ENCODE measurements around the gene UGT1A5.
"Not testable (repeated sequence)": the region's sequence is repeated elsewhere in the genome, so short reads cannot be mapped to it uniquely, and the experiment has no call there.

The UGT1A5 gene

DNA sequence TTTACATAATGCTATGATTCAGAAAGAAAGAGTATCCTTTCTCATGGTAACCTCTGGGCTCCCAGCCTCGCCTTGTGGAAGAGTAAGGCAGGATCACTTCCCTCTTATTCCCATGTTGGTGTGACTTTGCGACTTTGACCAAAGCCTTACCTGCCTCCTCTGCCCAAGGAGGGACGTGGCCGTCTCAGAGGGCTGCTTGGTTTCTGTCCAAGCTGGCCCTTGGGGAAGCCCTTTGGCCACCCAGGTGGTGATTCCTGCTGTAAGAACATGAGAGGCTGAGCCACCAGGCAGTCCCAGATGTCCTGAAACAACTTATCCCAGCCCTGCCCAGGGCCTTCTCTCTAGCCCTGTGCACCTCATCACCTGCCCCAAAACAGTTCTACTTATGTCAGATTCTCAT lies 14.0 kb upstream of the UGT1A5 start:
- DNase-seq = no peak

DNA sequence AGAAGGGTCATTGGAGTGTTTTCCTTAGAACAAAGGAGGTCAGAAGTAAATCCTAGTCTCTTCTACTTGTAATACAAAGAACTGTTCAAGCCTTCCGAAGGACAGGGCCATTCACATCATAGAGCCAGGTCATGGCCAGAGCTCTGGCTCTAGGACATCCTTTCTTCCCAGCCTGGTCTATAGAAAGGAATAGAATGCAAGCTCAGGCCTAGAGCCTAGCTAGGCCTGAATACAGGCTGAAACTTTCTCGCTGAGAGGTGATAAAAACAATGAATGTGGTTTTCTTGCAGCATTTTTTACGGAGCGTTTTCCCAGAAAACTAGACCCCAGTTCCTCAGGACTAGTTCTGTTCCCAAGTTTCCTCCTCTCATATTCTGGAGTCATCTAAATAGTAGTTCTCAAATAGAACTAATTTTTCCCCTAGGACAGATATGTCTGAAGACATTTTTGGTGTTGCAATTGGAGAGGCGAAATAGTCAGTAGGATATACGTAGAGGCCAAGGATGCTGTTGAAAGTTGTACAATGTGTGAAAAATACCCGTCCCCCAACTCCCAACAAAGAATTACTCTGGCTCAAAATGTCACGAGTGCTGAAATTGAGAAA lies 13.2 kb upstream of the UGT1A5 start:
- DNase-seq = no peak

DNA sequence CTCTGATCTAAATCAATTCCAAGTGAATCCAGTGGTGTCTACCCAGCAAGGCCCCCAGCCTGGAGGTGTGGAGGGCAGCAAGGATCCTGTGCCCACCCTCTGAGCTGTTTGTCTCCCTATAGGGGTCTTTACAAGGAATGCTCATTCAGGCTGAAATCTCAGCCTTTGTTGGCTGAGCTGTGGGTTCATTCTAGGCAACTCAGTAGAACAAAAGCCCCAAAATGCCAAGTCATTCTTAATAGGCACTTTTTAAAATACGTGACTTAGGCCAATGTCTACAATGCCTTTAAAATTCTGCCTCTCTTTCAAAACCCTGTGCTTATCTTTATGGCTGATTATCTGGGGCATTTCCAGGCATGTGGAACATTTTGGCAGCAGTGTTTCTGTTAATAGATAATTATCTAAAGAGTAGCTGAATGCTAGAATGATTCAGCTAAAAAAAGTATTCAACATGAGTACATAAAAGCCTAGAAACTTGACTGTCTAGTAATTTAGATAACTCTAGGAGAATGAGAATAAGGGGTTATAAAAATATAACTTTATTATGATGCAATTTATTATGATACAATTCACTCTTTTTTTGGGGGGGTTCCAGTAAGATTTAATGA lies 12.6 kb upstream of the UGT1A5 start:
- DNase-seq = no peak

DNA sequence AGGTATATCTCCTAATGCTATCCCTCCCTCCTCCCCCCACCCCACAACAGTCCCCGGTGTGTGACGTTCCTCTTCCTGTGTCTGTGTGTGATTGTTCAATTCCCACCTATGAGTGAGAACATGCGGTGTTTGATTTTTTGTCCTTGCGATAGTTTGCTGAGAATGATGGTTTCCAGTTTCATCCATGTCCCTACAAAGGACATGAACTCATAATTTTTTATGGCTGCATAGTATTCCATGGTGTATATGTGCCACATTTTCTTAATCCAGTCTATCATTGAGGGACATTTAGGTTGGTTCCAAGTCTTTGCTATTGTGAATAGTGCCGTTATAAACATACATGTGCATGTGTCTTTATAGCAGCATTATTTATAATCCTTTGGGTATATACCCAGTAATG lies 11.9 kb upstream of the UGT1A5 start:
- not testable (repeated sequence) for DNase-seq

DNA sequence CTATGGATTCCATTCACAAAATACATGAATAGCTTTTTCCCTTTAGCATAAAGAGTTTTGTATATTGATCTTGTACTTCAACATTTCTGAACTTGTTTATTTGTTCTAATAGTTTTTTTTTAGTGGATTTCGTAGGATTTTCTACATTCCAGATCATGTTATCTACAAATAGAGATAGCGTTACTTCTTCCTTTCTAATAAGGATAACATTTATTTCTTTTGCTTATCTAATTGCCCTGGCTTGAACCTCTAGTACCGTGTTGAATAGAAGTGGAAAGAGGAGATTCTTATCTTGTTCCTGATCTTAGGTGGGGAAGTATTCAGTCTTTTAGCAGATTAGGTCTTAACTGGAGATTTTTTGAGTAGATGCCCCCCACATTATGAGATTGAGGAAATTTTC lies 10.5 kb upstream of the UGT1A5 start:
- DNase-seq = no peak

DNA sequence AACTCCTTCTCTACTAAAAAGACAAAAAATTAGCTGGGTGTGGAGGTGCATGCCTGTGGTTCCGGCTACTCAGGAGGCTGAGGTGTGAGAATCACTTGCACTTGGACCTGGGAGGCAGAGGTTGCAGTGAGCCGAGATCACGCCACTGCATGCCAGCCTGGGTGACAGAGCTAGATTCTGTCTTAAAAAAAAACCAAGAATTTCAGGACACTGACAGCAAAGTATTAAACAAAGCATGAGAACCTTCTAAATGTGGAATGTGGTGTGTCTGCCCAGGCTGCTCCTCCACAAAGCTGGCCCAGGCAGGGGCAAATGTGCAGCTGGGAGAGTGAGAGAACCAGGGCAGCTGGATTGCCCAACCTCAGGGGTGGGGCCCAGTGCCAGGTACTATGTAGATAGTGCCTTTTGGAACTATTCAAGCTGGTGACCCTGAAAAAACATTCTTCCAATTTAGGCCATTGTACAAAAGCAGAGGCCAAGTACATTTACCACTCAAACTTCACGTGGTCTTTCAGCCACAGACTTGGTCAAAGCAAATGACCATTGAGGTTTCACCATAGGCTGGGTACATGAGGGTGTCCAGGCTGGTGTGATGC lies 6.7 kb upstream of the UGT1A5 start:
- DNase-seq = no peak

DNA sequence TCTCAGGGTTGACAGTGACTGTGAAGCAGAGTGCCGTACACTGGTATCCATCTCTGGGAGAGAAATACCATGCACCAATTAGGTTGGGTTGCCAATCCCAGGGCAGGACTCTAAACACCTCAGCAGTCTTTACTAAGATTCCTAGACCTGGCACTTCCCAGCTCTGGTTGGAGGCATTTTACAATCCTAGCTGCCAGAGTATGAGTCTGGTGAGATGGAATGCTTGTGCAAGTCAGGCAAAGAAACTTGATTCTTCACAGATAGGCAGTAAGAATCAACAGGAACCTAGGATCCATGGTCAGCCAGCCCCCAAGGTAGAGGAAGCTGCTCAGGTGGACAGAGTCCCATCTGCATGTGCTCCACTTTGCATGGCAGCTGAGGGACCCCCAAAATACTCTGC lies 6.0 kb upstream of the UGT1A5 start:
- DNase-seq = no peak

DNA sequence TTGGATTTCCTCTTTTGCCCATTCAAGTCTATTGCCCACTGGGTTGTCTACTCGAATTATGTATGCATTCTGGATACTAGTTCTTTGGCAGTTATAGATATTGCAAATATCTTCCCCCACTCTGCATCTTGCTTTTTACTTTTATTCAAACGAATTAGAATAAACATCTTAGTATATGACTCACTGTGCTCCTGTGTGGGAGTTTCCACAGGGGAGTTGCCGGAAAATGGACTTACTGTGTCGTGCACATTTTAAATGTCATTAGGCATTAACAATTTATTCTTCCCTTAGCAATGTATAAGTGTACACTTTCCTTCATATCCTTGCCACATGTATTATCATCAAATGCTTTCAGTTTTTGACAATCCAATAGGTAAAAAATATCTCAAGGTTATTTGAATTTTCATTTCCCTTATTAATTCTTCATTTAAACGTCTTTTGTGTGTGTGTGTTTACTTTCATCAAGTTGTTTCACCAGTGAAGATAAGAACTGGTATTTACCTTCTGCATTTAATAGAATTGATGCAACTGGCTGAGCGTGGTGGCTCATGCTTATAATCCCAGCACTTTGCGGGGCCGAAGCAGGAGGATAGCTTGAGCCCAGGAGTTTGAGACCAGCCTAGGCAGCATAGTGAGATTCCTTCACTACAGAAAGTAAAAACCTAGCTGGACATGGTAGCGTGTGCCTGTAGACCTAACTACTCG lies 4.6 kb upstream of the UGT1A5 start:
- DNase-seq = no peak

DNA sequence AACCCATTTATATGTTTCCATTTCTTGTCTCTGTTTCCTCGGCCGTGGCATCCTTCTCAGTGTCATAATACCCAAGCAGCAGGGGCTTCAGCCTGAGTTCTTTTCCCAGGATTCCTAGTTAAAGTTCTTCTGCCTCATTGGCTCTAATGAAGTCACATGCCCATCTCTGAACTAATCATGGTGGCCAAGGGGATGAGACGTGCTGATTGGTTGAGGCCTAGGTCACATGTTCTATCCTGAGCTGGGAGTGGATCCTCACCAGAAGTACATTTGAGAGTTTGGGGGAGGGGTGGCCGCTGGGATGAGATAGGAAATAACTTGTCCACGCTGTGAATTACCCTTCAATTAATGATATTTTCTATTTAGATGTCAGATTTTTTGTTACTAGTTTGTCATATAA lies 3.8 kb upstream of the UGT1A5 start:
- DNase-seq = no peak

DNA sequence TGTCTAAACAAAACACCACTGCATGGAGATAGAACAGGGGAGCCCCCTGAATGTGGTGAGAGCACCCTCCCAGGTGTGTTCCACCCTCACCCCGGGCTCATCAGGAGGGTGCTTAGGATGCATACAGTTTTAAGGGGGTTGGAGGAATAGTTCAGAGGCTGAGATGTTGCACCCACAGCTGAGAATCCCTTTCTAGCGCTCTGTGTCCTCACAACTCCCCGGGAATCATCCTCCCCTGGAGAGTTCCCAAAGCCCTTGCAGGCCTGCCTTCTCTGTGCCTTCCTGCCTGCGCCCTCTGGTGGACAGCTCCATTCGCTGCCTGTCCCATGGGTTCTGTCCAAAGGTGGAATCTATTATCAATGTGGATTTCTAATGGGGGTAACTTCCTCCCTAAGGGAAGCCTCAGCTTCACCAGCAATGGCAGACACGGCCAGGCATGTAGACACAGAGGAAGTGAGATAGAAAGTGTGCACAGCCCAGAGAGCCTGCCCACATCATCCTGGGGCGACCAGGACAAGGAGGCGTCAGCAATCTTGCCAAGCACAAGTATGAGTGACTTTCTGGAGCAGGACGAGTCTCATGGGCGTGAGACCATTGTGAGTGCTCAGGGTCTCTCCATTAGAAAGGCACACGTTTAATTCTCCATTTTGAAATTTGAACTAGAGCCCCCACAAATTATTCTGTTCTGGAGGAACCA lies 1.2 kb upstream of the UGT1A5 start:
- peak; percentile 56 for DNase-seq

DNA sequence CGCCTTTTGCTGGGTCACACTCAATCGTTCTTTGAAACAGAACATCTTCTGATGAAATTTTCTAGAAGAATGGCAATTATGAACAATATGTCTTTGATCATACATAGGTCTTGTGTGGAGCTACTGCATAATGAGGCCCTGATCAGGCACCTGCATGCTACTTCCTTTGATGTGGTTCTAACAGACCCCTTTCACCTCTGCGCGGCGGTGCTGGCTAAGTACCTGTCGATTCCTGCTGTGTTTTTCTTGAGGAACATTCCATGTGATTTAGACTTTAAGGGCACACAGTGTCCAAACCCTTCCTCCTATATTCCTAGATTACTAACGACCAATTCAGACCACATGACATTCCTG lies 532 bp downstream of the UGT1A5 start:
- DNase-seq = no peak

DNA sequence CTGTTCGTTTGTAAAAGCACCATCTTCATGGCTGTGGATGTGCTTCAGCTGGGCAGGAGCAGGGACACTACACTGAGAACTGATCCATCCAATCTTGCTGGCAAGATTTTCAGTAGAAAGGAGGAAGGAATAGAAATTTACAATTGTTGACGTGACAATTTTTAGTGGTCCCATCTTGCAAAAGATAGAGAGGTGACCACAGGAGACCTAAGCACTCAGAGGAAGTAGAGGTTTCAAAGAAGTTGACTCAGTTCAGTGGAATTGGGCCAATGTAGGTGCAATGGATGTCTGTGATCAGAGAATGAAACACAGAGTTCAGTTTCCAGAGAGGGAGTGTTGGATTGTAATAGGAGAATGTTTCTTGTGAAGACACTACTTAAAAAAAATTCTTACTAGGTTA lies 1.4 kb downstream of the UGT1A5 start:
- no peak for DNase-seq

DNA sequence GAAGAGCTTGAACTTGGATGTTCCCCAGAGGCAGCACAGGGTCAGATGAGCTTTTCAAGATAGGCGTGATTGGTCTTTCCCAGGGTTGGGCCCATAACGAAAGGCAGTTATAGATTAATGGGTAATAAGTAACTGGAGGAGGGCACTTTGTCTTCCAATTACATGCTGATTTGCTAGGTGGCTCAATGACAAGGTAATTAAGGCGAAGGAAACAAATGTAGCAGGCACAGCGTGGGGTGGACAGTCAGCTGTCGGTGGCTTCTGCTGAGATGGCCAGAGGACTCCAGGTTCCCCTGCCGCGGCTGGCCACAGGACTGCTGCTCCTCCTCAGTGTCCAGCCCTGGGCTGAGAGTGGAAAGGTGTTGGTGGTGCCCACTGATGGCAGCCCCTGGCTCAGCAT lies 5.8 kb downstream of the UGT1A5 start, which contains the start of gene UGT1A4:
UGT1A4 (plus strand) TSS at position 185 of the 400 bp plus-strand sequence; CDS start at position 270, 85 bp downstream.
- no peak for DNase-seq

DNA sequence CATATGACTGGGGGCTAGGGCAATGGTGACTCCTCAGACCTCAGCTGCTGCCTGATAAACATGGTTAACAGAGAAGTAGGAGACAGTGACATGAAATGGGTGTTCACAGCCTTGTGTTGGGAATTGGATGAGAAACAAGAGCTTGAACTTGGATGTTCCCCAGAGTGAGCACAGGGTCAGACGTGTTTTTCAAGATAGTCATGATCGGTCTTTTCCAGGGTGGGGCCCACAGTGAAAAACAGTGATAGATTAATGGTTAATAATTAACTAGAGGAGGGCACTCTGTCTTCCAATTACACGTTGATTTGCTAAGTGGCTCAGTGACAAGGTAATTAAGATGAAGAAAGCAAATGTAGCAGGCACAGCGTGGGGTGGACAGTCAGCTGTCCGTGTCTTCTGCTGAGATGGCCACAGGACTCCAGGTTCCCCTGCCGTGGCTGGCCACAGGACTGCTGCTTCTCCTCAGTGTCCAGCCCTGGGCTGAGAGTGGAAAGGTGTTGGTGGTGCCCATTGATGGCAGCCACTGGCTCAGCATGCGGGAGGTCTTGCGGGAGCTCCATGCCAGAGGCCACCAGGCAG lies 16.1 kb downstream of the UGT1A5 start, which contains the start of gene UGT1A3:
UGT1A3 (plus strand) TSS at position 320 of the 579 bp plus-strand sequence; CDS start at position 405, 85 bp downstream.
- DNase-seq = no peak

DNA sequence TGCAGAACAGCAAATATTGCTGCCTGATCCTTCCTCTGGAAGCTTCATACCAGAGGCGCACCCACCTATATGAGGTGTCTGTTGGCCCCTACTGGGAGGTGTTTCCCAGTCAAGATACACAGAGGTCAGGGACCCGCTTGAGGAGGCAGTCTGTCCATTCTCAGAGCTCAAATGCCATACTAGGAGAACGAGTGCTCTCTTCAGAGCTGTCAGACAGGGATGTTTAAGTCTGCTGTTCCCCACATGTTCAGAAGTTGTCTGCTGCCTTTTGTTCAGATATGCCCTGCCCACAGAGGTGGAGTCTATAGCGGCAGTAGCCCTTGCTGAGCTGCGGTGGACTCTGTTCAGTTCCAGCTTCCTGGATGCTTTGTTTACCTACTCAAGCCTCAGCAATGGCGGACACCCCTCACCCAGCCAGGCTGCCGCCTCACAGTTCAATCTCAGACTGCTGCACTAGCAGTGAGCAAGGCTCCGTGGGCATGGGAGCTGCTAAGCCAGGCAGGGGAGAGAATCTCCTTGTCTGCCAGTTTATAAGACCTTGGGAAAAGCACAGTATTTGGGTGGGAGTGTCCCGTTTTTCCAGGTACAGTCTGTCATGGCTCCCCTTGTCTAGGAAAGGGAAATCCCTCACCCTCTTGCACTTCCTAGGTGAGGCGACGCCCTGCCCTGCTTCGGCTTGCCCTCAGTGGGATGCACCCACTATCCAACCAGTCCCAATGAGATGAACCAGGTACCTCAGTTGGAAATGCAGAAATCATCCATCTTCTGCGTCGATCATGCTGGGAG lies 24.4 kb downstream of the UGT1A5 start:
- not testable (repeated sequence) for DNase-seq

DNA sequence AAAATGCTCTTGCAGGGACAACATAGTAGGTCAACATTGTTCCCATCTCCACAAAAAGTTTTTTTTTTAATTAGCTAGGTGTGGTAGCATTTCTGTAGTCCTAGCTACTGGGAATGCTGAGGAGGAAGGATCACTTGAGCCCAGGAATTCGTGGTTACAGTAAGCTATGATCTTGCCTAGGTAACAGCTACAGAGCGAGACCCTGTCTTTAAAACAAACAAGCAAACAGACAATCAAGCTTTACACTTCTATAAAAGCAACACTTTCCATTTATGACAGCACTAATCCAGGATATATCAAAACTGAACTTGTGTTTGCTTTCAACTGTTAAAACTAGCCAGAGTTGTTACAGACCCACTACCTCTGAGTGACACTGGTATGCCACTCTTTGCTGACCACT lies 28.2 kb downstream of the UGT1A5 start:
- DNase-seq = no peak

DNA sequence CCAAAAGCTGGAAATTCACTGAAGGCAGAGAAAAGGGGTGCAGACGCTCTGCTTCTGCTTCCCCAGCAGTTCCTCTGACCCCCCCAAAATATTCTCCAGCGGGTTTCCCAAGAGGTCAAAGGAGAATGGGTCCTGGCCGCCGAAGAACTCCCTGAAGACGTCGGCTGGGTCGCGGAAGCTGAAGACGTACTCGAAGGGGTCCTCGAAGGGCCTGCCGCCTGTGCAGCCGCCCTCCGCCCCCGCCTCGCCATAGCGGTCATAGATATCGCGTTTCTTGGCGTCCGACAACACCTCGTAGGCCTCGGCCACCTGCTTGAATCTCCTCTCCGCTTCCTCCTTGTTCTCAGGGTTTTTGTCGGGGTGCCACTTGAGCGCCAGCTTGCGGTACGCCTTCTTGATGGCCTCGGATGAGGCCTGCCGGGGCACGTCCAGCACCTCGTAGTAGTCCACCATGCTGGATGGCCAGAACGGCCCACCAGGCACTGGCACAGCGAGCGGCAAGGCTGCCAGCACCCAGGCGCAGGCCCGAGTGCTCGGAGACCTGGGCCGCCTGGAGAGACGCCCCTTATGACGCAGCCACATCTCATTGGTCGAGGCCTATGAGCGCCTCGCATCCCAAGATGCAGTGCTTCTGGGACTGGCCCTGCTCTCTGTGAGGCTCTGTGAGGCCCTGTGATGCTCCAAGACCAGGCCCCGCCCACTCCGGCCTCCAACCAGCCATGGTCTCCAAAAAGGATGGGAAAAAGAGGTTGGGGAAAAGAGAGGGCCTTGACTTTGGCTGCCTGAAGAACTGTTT lies 31.0 kb downstream of the UGT1A5 start:
- DNase-seq = no peak

DNA sequence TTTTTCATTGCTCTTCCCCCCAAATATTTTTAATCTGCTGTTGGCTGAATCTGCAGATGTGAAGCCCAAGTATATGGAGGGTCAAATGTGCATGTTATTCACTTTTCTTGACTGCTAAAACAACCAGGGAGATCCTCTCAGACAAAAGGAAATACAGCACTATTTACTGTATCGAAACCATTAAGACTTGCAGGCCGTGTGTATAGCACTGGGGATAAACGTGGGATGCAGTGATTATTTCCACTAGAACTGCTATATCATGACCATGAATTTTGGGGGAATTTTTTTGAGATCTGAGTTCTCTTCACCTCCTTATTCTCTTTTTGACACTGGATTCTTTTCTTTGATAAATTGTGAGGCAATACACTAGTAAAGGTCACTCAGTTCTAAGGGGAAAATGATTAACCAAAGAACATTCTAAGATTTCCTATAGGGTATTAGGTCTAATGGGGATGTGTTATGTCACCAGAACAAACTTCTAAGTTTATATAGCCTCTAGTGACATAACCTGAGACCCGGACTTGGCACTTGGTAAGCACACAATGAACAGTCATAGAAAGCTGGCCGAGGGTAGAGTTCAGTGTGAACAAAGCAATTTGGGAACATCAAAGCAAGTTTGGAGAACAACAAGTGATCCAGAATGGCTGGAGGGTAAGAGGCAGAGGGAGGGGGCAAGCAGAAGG lies 32.5 kb downstream of the UGT1A5 start:
- no peak for DNase-seq

DNA sequence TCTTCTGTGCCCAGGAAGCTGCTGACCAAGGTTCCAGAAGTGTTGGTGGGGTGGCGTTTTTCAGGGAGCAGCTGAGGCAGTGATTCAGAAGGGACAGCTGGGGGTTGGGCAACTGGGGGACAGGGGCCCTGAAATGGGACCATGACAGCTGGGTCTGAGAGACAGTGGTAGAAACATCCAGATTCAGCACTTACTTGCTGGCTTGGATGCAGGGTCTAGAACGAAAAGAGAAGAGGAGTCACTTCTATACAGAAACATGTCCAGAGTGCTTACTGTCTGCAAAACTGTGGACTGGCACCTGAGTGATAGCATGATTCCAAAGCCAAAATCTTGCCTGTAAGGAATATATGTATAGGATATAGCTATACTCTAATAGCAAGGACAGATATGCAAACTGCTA lies 33.1 kb downstream of the UGT1A5 start:
- not testable (repeated sequence) for DNase-seq

DNA sequence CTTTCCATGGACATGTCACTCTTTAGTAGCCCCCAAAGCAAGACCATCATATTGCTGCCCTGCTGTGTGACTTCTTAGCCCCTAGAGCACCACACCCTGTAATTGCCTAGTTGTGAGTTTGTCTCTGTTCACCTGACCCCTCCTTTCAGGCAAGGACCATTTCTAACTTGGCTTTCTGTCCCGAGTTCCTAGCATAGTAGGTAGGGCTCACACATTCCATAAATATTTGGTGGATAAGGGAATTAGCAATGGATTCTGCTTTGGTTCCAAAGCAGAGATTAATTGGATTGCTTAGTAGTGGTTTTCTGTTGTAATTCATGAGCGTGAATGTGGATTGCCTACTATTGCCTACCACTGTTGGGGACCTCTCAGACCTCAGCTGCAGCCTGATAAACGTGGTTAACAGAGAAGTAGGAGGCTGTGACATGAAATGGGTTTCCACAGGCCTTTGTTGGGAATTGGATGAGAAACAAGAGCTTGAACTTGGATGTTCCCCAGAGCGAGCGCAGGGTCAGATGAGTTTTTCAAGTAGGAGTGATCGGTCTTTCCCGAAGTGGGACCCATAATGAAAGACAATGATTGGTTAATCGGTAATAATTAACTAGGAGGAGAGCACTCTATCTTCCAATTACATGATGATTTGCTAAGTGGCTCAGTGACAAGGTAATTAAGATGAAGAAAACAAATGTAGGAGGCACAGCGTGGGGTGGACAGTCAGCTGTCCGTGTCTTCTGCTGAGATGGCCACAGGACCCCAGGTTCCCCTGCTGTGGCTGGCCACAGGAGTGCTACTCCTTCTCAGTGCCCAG lies 34.0 kb downstream of the UGT1A5 start:
- DNase-seq = no peak
